ENCODE measurements around the gene STX7.
A peak's percentile ranks its signal among the peaks of the same experiment; 100 is the strongest.

STX7 gene

DNA sequence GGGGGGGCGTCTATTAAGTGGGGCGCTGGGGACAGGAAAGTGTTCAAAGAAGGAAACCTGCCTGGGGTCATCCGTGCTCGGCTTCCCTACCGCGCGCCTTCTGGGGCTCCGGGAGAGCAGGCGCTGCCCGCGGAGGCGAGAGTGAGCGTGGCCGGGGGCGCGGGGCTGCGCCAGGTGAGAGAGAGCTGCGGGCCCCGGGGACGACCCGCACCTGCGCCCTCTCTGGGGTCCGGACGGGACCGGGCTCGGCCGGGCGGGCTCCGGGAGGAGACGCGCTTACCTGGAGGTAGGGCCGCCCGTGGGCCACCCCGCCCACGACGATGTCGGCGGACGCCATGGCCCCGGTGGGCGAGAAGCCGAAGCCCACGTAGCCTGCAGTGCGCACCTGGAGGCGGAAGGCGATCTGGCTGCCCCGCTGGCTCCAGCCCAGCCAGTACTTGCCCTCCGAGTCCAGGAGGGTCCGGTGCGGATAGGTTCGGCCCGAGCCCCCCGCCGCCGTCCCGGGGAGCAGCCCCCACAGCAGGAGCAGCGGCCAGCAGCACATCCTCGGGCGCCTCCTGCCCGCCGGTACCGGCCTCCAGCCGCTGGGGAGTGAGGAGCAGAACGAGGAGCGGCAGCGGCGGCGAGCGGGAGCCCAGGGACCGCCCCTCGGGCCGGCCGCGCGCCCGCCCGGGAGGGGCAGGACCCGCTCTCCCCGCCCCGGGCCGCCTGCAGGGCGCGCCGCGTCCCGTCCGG is 111.9 kb downstream of the STX7 start, which contains the start of gene MOXD1 (continued):
- TF ChIP-seq EGR2 (tag by site-specific recombination; IDR thresholded peaks at IDR 0.05; ENCODE audit: low read depth) (peak; percentile 95), ZNF529 (tag by site-specific recombination; IDR thresholded peaks at IDR 0.05; ENCODE audit: insufficient replicate concordance) (no peak), ZNF114 (tag by site-specific recombination; IDR thresholded peaks at IDR 0.05) (no peak), RBAK (tag by site-specific recombination; IDR thresholded peaks at IDR 0.05) (no peak), ZNF292 (tag by site-specific recombination; IDR thresholded peaks at IDR 0.05; ENCODE audit: borderline replicate concordance, low read depth) (no peak), ZSCAN30 (tag by site-specific recombination; IDR thresholded peaks at IDR 0.05) (peak; percentile 55; the same call in 1 of the 2 replicates), ZNF394 (tag by site-specific recombination; IDR thresholded peaks at IDR 0.05; ENCODE audit: borderline replicate concordance) (peak; percentile 89), ZNF654 (tag by site-specific recombination; IDR thresholded peaks at IDR 0.05; ENCODE audit: low read depth) (no peak), ZNF366 (tag by site-specific recombination; conservative IDR thresholded peaks at IDR 0.05) (no peak), MEIS1 (CRISPR knock-in tag; IDR thresholded peaks at IDR 0.05; ENCODE audit: borderline replicate concordance) (0 out of 2 replicates have a peak, but pooled peaks have one; percentile 26), HOXD13 (CRISPR knock-in tag; IDR thresholded peaks at IDR 0.05; ENCODE audit: borderline replicate concordance) (0 out of 2 replicates have a peak, but pooled peaks have one; percentile 30), ZSCAN23 (tag by site-specific recombination; IDR thresholded peaks at IDR 0.05) (no peak), ZNF175 (tag by site-specific recombination; IDR thresholded peaks at IDR 0.05) (no peak), ZBTB17 (tag by site-specific recombination; IDR thresholded peaks at IDR 0.05) (0 out of 2 replicates have a peak, but pooled peaks have one; percentile 42), ZNF610 (tag by site-specific recombination; IDR thresholded peaks at IDR 0.05; ENCODE audit: borderline replicate concordance) (peak; percentile 81; the same call in 1 of the 2 replicates), ZNF785 (tag by site-specific recombination; IDR thresholded peaks at IDR 0.05) (no peak), SCRT2 (tag by site-specific recombination; IDR thresholded peaks at IDR 0.05) (no peak), GLIS1 (tag by site-specific recombination; IDR thresholded peaks at IDR 0.05) (0 out of 2 replicates have a peak, but pooled peaks have one; percentile 9), ZBTB7A (tag by site-specific recombination; IDR thresholded peaks at IDR 0.05; ENCODE audit: low read depth) (no peak), ZNF423 (tag by site-specific recombination; IDR thresholded peaks at IDR 0.05) (no peak), ZNF324 (tag by site-specific recombination; IDR thresholded peaks at IDR 0.05) (no peak), ZNF791 (tag by site-specific recombination; IDR thresholded peaks at IDR 0.05) (no peak), ZBTB8A (tag by site-specific recombination; IDR thresholded peaks at IDR 0.05) (peak; percentile 55), KLF7 (tag by site-specific recombination; IDR thresholded peaks at IDR 0.05; ENCODE audit: borderline replicate concordance) (no peak), ZBTB21 (tag by site-specific recombination; IDR thresholded peaks at IDR 0.05) (no peak), PRDM1 (tag by site-specific recombination; IDR thresholded peaks at IDR 0.05) (no peak), ZEB2 (tag by site-specific recombination; IDR thresholded peaks at IDR 0.05) (peak; percentile 53; the same call in 1 of the 2 replicates), TRIM28 (IDR thresholded peaks at IDR 0.05; ENCODE audit: borderline replicate concordance, low read length) (no peak)
- TF ChIP-seq, protein P1, sequence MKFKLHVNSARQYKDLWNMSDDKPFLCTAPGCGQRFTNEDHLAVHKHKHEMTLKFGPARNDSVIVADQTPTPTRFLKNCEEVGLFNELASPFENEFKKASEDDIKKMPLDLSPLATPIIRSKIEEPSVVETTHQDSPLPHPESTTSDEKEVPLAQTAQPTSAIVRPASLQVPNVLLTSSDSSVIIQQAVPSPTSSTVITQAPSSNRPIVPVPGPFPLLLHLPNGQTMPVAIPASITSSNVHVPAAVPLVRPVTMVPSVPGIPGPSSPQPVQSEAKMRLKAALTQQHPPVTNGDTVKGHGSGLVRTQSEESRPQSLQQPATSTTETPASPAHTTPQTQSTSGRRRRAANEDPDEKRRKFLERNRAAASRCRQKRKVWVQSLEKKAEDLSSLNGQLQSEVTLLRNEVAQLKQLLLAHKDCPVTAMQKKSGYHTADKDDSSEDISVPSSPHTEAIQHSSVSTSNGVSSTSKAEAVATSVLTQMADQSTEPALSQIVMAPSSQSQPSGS (tag by site-specific recombination; IDR thresholded peaks at IDR 0.05; ENCODE audit: low read depth), result no peak
- TF ChIP-seq, protein P2, sequence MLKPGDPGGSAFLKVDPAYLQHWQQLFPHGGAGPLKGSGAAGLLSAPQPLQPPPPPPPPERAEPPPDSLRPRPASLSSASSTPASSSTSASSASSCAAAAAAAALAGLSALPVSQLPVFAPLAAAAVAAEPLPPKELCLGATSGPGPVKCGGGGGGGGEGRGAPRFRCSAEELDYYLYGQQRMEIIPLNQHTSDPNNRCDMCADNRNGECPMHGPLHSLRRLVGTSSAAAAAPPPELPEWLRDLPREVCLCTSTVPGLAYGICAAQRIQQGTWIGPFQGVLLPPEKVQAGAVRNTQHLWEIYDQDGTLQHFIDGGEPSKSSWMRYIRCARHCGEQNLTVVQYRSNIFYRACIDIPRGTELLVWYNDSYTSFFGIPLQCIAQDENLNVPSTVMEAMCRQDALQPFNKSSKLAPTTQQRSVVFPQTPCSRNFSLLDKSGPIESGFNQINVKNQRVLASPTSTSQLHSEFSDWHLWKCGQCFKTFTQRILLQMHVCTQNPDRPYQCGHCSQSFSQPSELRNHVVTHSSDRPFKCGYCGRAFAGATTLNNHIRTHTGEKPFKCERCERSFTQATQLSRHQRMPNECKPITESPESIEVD (tag by site-specific recombination; IDR thresholded peaks at IDR 0.05), result no peak
- TF ChIP-seq, protein P3, sequence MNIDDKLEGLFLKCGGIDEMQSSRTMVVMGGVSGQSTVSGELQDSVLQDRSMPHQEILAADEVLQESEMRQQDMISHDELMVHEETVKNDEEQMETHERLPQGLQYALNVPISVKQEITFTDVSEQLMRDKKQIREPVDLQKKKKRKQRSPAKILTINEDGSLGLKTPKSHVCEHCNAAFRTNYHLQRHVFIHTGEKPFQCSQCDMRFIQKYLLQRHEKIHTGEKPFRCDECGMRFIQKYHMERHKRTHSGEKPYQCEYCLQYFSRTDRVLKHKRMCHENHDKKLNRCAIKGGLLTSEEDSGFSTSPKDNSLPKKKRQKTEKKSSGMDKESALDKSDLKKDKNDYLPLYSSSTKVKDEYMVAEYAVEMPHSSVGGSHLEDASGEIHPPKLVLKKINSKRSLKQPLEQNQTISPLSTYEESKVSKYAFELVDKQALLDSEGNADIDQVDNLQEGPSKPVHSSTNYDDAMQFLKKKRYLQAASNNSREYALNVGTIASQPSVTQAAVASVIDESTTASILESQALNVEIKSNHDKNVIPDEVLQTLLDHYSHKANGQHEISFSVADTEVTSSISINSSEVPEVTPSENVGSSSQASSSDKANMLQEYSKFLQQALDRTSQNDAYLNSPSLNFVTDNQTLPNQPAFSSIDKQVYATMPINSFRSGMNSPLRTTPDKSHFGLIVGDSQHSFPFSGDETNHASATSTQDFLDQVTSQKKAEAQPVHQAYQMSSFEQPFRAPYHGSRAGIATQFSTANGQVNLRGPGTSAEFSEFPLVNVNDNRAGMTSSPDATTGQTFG (tag by site-specific recombination; IDR thresholded peaks at IDR 0.05; ENCODE audit: borderline replicate concordance), result no peak
- TF ChIP-seq, protein P4, sequence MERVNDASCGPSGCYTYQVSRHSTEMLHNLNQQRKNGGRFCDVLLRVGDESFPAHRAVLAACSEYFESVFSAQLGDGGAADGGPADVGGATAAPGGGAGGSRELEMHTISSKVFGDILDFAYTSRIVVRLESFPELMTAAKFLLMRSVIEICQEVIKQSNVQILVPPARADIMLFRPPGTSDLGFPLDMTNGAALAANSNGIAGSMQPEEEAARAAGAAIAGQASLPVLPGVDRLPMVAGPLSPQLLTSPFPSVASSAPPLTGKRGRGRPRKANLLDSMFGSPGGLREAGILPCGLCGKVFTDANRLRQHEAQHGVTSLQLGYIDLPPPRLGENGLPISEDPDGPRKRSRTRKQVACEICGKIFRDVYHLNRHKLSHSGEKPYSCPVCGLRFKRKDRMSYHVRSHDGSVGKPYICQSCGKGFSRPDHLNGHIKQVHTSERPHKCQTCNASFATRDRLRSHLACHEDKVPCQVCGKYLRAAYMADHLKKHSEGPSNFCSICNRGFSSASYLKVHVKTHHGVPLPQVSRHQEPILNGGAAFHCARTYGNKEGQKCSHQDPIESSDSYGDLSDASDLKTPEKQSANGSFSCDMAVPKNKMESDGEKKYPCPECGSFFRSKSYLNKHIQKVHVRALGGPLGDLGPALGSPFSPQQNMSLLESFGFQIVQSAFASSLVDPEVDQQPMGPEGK (tag by site-specific recombination; IDR thresholded peaks at IDR 0.05), result peak; percentile 28; the same call in 1 of the 2 replicates
